Fibroblast of upper back skin (primary cell): ENCODE measurements around the gene FBXO34.

Experiments
- DNase-seq: peaks from one replicate; pipeline ENCODE4 v3.0.0-alpha.2; 2013

FBXO34 gene

DNA sequence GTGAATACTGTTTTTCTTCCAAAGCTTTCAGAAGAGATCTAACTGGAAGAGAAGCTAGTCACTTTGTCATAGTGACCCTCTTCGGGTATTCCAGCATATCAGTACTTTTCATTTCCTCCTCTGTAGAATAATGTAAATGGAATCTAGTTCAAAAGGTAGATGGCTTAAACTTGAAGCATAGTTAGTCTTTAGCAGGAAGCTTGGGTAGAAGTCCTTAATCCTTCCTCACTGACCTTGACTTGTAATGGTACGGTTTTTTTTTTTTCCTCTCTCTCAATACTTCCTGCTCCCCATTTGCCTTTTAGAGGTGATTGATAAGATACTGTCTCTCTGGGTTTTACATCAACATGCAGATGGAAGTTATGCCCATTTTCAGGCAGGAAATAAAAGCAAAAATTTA is 1.7 kb downstream of the FBXO34 start:
- DNase-seq: no peak

DNA sequence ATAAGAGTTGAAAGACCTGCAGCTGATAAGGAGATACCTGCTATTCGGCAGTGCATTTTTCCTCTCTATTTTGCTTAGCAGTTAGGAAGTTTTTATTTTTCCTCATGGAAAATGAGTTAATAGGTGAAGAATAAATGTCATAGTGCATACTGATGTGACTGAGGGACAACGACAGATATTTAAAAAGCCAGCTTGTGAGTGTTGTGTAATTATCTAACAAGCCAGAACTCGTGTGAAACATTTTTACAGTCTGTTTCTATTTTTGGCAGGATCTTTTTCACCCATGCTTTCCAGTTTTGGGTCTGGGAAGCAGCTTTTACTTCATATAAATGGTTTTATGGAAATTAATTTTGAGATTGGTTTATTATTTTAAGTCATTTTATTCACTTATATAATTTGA is 2.9 kb downstream of the FBXO34 start:
- DNase-seq: no peak

DNA sequence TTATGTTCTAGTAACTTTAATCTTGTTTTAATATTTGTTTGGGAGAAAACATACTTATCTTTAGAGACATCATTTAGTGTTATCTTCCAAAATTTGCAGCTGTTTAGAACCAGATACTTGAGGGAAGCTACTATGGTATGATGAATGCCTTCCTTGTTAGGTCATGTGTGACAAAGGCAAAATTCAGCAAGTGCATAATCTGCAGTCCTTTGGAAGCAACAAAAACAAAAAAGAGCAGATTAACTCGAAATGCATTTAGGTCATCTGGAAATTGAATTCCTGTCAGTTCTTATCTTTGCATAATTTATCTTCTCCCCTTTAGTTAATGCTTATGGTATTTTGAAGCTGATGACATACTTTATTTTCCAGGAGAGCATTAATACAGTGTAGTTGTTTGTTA is 3.5 kb downstream of the FBXO34 start:
- DNase-seq: peak; percentile 27

DNA sequence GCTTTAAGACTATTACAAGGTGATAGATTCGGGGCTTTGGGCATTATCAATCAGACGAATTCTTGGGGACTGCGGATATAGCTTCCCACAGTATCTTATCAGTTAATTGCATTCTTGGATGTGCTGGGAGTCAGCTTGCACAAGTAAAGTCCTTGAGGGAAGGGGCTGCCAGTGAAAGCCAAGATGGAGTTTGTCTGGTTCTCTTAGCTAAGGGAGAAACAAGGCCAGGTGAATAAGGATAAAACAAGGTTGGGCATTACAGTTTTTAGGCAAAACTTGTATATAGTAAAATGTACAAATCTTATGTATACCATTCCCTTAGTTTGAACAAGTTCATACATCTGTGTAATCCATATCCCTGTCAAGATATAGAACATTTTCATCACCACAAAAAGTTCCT is 5.5 kb downstream of the FBXO34 start:
- DNase-seq: no peak

DNA sequence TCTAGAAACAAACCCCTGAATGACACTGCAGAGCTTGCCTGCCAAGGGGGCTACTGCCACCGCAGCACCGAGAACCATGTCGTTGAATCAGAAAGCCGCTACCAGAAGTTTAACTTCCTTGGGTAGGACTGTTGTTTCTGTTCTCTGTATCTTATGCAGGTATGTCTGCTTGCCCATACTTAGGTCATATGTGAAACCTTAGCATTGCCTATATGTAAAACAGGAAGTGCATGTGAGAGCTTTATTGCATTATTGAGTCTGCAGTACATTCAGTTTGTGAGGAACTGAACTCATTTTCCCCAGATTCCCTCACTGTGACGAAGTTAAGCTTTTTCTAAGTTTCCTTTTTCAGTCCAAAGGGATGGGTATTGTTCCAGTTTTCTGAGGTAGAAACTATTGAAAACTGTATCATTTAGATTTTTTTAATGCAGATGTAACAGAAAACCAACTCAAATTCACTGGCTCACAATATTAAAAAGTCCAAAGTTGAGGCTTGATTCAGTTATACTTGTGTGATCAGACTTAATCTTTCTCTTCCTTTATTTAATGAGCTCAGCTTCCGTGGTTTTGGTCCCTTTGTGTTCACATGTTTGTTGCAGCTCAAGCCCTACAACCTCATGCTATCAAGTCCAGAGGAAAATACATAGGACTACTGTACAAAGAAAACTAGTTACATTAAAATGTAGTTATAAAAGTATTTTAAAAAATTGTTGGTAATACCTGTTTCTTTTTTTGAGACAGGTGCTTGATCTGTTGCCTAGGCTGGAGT is 6.9 kb downstream of the FBXO34 start:
- no peak for DNase-seq

DNA sequence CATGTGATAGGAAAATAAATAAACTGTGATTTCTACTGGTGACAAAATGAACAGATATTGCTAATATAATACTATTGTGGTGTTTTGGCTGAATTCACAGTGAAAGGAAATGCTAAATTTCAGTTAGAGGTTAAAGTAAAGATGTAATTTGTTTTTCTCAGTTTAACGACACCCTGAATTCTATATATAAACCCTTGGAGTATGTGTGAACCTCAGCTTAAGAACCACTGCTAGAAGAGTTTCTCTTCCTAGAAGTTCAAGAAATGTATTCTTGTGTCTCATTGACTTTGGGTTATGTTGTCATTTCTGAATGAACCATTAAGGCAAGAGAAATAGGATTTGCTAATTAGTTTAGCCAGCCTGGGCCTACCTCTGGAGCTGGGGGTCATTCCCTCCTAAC is 8.2 kb downstream of the FBXO34 start:
- DNase-seq: no peak

DNA sequence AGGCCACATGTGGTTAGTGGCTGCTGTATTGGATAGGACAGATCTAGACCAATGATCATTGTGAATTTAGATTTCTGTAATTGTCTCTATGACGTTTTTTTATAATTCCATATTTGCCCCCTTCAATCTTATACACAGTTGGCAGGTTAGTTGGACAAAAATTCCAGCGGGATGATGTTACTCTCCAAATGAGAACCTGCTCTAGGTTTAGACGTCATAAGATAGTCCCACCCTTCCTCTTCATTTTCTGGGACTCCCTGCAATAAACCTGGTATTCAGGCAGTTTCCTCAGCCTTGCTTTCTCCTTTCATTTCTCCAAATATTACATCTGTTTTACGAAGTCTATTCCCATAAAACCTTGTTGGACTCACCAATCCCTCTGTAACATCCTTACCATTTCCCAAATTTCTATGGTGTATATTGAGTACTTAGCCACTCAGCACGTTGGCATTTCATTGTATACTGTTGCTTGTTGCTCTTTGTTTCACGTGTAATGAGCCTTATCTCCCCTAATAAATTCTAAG is 10.2 kb downstream of the FBXO34 start:
- no peak for DNase-seq

DNA sequence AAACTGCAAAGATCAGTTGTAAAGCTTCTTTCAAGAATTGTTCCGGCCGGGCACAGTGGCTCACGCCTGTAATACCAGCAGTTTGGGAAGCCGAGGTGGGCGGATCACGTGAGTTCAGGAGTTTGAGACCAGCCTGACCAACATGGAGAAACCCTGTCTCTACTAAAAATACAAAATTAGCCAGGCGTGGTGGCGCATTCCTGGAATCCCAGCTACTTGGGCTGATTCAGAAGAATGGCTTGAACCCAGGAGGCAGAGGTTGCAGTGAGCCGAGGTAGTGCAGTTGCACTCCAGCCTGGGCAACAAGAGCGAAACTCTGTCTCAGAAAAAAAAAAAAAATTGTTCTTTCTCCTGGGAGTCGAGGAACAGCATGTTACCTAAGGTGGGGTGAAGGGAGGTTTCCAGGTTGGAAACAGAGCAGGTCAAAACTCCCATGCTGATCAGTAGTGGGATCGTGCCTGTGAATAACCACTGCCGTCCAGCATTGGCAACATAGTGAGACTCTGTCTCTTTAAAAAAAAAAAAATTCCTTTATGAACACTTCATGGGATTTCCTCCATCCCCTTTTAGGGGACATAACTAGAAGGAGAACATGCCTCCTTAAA is 13.9 kb downstream of the FBXO34 start:
- DNase-seq: no peak

DNA sequence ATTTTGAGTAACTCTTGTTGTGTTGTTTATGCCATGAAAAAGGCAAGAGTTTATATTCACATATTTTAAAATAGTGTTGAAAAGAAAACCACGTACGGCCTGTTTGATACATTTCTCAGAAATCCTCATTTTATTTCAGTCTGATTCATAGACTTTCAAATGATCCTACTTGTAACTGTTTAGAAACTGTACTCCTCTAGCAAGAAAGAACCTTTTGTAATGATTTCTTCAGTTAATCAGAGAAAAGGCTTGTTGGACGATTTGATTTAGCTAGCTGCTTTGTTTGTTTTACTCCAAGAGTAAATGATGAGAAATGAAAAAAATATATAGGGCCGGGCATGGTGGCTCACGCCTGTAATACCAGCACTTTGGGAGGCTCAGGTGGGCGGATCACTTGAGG is 17.2 kb downstream of the FBXO34 start:
- no peak for DNase-seq

DNA sequence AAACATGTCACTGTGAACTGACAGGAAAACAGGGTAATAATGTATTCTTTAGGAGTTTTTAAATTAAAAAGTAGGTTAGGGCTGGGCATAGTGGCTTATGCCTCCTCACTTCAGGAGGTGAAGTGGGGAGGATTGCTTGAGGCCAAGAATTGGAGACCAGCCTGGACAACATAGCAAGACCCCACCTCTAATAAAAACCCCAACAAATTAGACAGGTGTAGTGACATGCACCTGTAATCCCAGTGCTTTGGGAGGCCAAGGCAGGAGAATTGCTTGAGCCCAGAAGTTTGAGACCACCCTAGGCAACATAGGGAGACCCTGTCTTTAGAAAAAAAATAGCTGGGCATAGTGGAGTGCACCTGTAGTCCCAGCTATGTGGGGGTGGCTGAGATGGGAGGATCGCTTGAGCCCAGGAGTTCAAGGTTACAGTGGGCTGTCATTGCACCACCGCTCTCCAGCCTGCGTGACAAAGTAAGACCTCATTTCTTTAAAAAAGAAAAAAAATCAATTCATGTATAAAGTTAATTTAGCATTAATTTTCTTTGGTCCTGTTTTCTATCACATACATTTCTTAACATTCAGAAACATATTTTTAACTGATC is 20.4 kb downstream of the FBXO34 start:
- no peak for DNase-seq

DNA sequence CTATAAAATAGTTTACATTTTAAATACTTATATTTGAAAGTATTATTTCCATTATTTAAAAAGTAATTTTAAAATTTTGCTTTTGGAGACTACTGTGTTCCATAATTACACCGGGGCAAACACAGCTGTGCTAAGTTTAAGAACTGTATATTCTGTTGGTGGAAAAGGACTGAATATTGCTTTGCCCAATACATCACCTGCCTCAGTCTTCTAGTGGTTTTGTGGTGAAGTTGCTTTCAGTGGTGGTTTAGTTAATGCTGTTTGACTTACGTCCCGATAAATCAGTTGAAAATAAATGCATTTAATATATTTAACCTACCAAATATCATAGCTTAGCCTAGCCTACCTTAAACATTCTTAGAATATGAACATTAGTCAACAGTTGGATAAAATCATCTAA is 23.4 kb downstream of the FBXO34 start:
- no peak for DNase-seq

DNA sequence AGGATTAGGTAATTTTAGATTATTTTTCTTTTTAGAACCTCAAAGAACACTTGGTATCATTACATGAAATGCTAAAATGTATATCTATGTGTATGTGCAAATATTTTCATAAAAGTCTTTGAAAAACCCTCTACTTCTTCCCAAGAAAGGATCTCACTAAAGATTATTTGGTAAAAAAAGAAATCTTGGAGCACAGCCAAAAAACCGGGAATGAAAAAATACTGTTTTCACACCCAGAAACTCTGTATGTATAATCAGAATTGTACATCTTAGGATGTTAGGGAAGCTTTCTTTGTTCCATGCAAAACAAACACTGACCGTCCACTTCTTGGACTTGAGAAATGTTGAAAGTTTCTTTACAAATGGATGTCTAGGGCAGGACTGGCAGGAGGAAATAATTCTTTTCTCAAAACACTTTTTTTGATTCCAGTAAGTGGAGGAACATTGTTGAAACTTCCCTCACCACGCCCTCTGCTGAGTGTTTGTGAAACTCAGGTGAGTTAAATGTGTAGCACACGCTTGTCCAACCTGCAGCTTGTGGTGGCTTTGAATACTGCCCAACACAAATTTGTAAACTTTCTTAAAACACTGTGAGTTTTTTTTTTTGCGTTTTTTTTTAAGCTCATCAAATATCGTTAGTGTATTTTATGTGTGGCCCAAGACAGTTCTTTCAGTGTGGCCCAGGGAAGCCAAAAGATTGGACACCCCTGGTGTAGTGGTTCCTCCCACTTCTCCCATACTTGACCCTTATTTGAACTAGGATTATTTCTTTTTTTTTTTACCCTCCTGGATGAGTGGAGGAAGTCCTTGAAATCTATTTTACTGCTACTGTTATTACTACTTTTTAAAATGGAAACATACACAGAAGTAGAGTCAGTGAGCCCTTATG is 26.6 kb downstream of the FBXO34 start:
- no peak for DNase-seq

DNA sequence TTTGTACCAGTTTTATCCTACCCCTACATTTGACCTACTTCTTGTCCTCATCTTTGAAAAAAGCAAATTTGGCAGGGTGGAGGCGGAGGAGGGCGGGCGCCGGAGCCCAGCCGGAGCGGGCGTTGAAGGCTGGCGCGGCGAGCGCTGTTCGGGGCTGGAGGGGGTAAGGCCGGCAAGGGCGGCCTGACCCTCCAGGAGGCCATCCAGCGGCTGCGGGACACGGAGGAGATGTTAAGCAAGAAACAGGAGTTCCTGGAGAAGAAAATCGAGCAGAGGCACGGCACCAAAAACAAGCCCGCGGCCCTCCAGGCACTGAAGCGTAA is 27.2 kb downstream of the FBXO34 start:
- no peak for DNase-seq

DNA sequence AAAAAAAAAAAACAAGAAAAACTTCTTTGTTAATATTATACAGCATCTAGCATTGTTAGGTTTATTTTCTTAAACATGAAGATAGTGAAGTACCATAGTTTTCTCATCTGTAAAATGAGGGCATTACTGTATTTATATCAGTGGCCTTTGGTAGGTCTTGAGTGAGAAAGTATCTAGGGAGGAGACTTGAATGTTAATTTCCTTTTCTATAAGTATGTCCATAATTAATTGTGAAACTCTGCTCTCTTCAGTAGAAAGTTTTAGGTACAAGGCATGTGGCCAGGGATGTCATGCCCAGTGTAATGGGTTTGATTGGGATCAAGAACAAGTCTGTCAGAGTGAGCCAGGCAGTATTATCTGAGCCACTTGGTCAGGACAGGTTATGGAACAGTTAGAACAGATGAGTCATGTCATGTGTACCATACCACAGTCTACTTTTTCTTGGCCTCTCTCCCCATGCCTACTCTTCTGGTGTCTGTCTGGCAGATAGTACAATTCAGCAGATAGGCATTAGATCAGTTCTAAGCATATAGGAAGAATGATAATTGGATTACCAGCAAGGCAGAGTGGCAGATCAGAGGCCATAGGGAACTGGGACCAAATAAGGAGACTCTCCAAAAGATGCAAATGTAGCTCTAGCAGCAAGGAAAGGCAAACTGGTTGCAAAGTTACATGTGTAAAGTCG is 30.4 kb downstream of the FBXO34 start:
- peak; percentile 34 for DNase-seq

DNA sequence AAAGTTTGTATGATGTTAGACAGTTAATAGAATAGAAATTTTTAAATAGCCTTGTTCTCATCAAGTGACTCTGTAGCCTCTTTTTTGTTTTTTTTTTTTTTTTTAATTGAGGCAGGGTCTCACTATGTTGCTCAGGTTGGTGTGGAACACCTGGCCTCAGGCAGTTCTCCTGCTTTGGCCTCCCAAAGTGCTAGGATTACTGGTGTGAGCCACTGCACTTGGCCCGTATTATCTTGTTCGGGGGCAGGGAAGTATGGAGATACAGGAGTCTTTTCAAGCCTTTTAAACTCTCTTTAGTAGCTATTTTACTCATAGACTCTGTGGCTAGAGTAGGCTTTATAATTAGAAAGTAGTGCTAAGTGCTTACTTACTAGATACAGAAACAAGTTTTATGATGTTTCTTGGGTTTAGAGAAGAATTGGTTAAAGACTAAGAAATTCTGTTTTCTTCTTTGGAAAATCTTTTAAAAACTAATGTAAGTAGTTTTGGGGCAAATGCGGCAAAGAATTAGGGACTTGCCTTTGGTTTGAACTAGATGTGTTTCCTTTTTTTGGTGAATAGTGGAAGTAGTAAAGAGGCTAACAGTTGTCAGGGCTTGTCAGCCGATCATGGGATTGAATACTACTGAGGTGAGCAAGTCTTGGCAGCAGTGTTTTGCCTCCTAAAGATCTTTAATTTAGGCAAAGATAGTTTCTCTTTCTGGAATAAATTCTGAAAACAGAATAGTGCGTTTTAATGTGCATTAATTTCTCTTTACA is 31.3 kb downstream of the FBXO34 start:
- DNase-seq: no peak

DNA sequence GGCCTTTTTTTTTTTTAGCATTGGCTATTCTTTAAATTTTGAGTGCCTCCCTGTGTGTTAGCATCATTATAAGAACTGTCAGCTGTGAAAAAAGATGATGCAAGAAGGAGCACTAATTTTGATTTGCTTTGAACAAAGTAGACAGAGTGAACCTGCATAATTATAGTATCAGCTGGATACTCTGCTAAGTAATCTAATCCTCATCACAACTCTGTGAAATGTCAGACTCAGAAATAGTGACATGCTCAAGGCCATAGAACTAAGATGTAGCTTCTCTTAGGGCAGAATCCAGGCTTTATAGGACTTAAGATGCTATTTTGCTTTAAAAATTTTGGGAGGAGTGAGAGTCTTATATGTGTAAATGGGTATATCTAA is 31.9 kb downstream of the FBXO34 start:
- no peak for DNase-seq

DNA sequence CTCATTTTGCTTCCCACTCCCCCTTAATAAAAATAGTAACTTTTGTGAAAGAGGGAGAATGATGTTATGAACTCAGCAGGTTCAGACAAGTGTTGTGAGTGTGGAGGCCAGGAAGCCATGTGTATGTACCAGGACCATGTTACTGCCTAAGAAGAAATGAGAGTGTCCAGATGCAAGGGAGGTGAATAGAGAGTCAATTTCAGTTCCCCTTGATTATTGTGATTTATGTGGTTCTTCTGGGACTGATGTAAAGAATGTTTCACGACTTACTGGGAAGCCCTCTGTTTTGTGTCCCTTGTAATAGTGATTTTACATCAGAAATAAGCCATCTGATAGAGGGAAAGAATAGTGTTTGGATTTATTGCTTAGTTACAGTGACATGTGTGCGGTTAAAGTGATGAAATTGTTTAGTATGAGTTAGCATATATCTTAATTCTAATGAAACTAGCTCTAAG is 32.5 kb downstream of the FBXO34 start:
- DNase-seq: peak; percentile 4

DNA sequence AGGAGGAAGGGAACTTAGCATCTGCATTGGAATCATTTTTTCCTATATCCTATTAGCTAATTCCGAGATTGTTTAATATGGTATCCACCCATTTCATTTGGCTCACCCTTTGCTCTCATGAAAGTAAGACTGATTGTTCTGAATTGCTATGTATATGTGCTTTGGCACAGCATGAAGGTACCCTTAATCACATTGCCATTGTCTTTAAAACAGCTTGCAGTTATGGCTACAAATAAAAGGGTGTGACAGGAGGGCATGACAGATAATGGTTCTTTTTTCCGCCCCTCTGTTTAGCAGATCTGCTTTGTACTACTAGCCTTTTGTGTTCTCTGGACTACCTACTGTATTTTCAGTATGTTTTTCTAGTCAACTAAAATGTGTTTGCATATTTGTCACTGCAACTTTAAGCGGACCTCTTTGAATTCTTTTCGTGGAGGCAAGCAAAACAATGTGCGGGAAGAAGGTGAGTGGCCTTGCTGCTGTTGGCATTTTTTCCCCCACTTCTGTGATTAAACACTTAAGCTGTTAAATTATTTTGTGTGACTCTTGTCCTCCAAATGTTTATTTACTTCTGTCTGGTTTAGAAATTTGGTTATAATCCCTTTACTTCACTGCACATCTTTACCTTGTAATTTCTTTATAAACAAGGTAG is 35.8 kb downstream of the FBXO34 start:
- DNase-seq: no peak

DNA sequence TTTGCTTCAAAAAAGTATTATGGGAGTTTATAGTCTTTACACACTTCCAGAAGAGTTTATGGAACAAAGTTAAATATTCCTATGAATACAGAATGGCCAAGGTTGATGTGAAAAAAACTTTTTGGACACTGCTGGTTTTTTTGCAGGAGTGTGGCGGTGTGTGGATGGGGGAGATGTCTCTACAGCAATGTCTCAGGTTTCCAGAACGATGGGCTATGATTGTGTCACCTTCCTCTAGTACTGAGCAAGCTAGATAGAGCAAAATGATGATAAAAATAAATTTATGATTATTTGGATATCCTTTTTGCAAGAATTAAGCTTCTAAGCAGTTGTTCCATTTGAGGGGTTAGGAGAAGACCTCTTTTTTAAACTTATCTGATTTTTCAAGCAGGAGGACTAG is 37.9 kb downstream of the FBXO34 start:
- no peak for DNase-seq

DNA sequence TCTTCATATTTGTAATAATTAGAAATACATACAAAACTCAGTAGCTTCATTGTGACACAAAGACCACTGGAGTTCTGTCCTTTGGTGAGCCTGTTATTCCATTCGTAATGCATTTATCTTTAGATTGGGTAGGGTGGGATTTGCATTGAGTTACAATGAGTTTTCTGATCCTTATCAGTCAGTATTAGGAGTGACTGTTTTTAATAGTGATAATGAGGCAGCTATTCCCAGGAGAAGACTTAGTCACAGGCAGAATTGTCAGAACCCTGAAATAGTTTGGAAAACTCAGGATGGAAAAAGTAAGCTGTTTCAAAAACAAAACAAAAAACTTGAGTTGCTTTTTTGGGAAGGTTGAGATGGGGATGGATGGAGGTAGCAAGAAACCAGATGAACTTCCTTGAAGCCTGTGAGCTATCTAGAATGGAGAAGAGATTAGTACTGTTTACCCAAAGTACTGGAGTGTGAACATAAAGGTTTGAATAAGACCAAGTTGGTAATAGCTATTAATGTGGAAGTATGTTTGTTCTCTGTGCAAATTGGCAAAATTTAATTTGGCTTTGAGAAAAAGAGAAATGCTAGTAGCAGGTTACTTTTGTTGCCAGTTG is 38.6 kb downstream of the FBXO34 start:
- DNase-seq: no peak
